ENCODE data around the gene CBX4. TPM values are rescaled to one million over a fixed set of nuclear protein-coding genes. Genes with fewer than 3 reads are reported as not detected.

CBX4 gene
- total RNA-seq, 1 experiment from 2014 or later: 6.2 TPM

DNA sequence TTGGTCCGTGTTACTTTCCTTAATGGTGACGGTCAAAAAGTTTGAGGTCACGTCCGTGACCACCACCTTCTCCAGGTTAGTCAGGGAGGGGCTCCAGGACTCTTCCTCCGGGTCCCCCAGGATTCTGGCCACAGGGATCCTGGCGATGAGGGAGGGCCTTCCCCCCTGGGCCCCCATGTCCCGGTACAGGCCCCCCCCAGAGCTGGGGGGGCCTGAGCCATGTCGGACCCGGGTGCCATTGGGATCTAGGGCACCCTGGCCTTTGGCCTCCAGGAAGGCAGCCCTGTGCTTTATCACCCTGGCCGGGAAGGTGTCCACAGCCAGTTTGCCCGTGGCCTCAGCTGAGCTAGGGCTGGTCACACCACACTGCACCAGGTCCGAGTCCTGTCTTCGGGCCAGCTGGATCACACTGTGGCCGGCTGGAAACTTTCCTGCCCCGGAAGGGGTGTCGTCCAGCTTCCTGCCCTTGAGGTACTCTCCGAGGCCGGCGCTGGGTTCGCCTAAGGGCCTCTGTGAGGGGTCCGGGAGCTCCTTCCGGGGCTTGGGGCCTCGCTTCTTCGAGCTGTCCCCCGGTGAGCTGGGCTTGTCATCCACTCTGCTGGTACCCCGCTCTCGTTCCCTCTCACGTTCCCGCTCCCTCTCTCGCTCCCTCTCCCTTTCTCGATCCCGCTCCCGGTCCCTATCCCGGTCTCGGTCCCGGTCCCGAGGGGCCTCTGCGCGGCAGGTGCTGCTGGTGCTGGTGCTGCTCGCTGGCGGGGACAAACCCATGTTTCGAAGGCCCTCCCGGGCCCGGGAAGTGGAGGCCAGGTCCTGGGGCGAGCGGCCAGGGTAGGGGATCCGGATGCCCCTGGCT lies 44.4 kb downstream of the CBX4 start:
- H3K23ac ChIP-seq (ENCODE audit: insufficient read length, low read depth, low read length): no peak overlapping the region
- no peak overlapping the region for H3T11ph ChIP-seq (ENCODE audit: low read length)
- H4K20me1 ChIP-seq (ENCODE audit: control insufficient read depth, insufficient read depth, insufficient read length): no peaks in the 10 kb centered on the region
- no peak overlapping the region for H4K91ac ChIP-seq (ENCODE audit: insufficient read length, low read depth, low read length)
- Mint-ChIP-seq H3K27ac (no peak overlapping the region), H3K4me3 (peak overlapping the region in 1 of 2 experiments; percentile 64; a peak in 2 of 5 replicates), H3K27me3 (ENCODE audit: low read depth) (peaks cover 92% of the 10 kb centered on the region), H3K4me1 (peaks cover 22 to 46% of the 10 kb centered on the region in 2 experiments), H3K36me3 (ENCODE audit: insufficient read depth in 1 of 3, low read depth in 3 of 3) (peaks cover 0 to 1% (median 0%) of the 10 kb centered on the region in 3 experiments; a peak in 3 of 7 replicates), H3K9me3 (peaks cover 2 to 7% of the 10 kb centered on the region in 2 experiments; a peak in 2 of 5 replicates)
- H3K56ac ChIP-seq (ENCODE audit: insufficient read length, low read depth, low read length): no peak overlapping the region
- peak overlapping the region; percentile 6 for H3K9ac ChIP-seq (ENCODE audit: extremely low read depth, insufficient read length, low read length)
- no CpG with 5 or more reads among the region's 47 CpGs for WGBS (ENCODE audit: extremely low coverage, insufficient read length, low lambda C conversion rate)
- H3K27me3 ChIP-seq (ENCODE audit: insufficient read depth, low read length): peaks cover 81% of the 10 kb centered on the region
- H3K4ac ChIP-seq (ENCODE audit: low read depth, low read length): no peak overlapping the region
- no peaks in the 10 kb centered on the region for H3K4me1 ChIP-seq (ENCODE audit: insufficient read depth, low read length)
- peak overlapping the region; percentile 37 for H2BK12ac ChIP-seq (ENCODE audit: insufficient read length, low read depth, low read length)
- no peak overlapping the region for H2AK5ac ChIP-seq (ENCODE audit: insufficient read length, low read length)
- peak overlapping the region; percentile 43 for H3K4me2 ChIP-seq (ENCODE audit: insufficient read depth, insufficient read length, low read length)
- DNase-seq: peak; percentile 64
- H3K9me3 ChIP-seq (ENCODE audit: control insufficient read depth, low read depth, low read length): no peaks in the 10 kb centered on the region
- H2BK20ac ChIP-seq (ENCODE audit: low read depth, low read length, poor library complexity, severe bottlenecking): no peak overlapping the region
- no peak overlapping the region for H3K27ac ChIP-seq (ENCODE audit: insufficient read length, low read depth, low read length)
- H2BK5ac ChIP-seq (ENCODE audit: insufficient read length, low read length): no peak overlapping the region
- H4K8ac ChIP-seq (replicated peaks; ENCODE audit: insufficient read length, low read depth, low read length): no peak overlapping the region
- no peak overlapping the region for H2AFZ ChIP-seq (ENCODE audit: low read length)
- H3K79me1 ChIP-seq (ENCODE audit: insufficient read depth, low read depth, low read length, poor library complexity, severe bottlenecking): no peaks in the 10 kb centered on the region
- H3K23me2 ChIP-seq (ENCODE audit: insufficient read length, low read depth, low read length, poor library complexity, severe bottlenecking): peaks cover 17% of the 10 kb centered on the region
- H3K79me2 ChIP-seq (ENCODE audit: insufficient read depth, low read length): no peaks in the 10 kb centered on the region
- no peak for TF ChIP-seq CTCF (conservative IDR thresholded peaks at IDR 0.05)
- no peak overlapping the region for H4K5ac ChIP-seq (ENCODE audit: insufficient read length, low read depth, low read length)
- H2BK120ac ChIP-seq (ENCODE audit: low read depth, low read length, poor library complexity, severe bottlenecking): no peak overlapping the region
- H2BK15ac ChIP-seq (ENCODE audit: low read depth, low read length): no peak overlapping the region
- no peak overlapping the region for H3K18ac ChIP-seq (ENCODE audit: insufficient read length, low read depth, low read length)
- H3K14ac ChIP-seq (ENCODE audit: insufficient read depth, low read length): no peak overlapping the region; the same call in 1 of the 2 replicates

All from H9 (cell line).